ENCODE data around the gene STAP2.
"Not testable (repeated sequence)": the region's sequence is repeated elsewhere in the genome, so short reads cannot be mapped to it uniquely, and the experiment has no call there.

STAP2 gene

GRCh38 chr19:4354282-4354681 is 15.7 kb upstream of the STAP2 start (continued):
- TF ChIP-seq TSHZ2 (CRISPR knock-in tag; IDR thresholded peaks at IDR 0.05) = no peak
- TF ChIP-seq TCF4 (CRISPR knock-in tag; IDR thresholded peaks at IDR 0.05; ENCODE audit: borderline replicate concordance) = no peak
- no peak for TF ChIP-seq GLIS3 (CRISPR knock-in tag; IDR thresholded peaks at IDR 0.05)
- no peak for TF ChIP-seq TOX (CRISPR knock-in tag; IDR thresholded peaks at IDR 0.05; ENCODE audit: borderline replicate concordance)

GRCh38 chr19:4352701-4353121 is 14.1 kb upstream of the STAP2 start:
- TF ChIP-seq ARNTL (CRISPR knock-in tag; IDR thresholded peaks at IDR 0.05; ENCODE audit: borderline replicate concordance, low read depth) (no peak), BACH2 (CRISPR knock-in tag; IDR thresholded peaks at IDR 0.05; ENCODE audit: borderline replicate concordance) (no peak), PPARA (CRISPR knock-in tag; IDR thresholded peaks at IDR 0.05; ENCODE audit: borderline replicate concordance) (no peak), OSR1 (CRISPR knock-in tag; IDR thresholded peaks at IDR 0.05) (no peak), ISL1 (CRISPR knock-in tag; IDR thresholded peaks at IDR 0.05) (no peak), ZNF565 (CRISPR knock-in tag; conservative IDR thresholded peaks at IDR 0.05; ENCODE audit: low read depth) (no peak)
- peak; percentile 76 for ATAC-seq

GRCh38 chr19:4350726-4351125 is 12.1 kb upstream of the STAP2 start:
- TF ChIP-seq PPARA (CRISPR knock-in tag; IDR thresholded peaks at IDR 0.05; ENCODE audit: borderline replicate concordance) = no peak
- ATAC-seq = no peak

GRCh38 chr19:4350111-4350510 is 11.5 kb upstream of the STAP2 start:
- TF ChIP-seq ZNF565 (CRISPR knock-in tag; conservative IDR thresholded peaks at IDR 0.05; ENCODE audit: low read depth) (no peak), ISL1 (CRISPR knock-in tag; IDR thresholded peaks at IDR 0.05) (no peak)

GRCh38 chr19:4349225-4349624 is 10.6 kb upstream of the STAP2 start:
- ATAC-seq = not testable (repeated sequence)

More at GRCh38 chr19:4350111-4350510, 11.5 kb upstream of the STAP2 start:
- ATAC-seq = no peak

GRCh38 chr19:4347521-4347920 is 8.9 kb upstream of the STAP2 start:
- ATAC-seq = no peak
- TF ChIP-seq ZC3H10 (CRISPR knock-in tag; IDR thresholded peaks at IDR 0.05) (no peak), CREB5 (CRISPR knock-in tag; IDR thresholded peaks at IDR 0.05; ENCODE audit: low read depth) (no peak)

- peak; percentile 99 for TF ChIP-seq ZFP3 (CRISPR knock-in tag; IDR thresholded peaks at IDR 0.05)
- TF ChIP-seq ARNTL (CRISPR knock-in tag; IDR thresholded peaks at IDR 0.05; ENCODE audit: borderline replicate concordance, low read depth) = no peak
- ATAC-seq = no peak
Observed at GRCh38 chr19:4346020-4346383, 7.4 kb upstream of the STAP2 start.

- ATAC-seq = no peak
- TF ChIP-seq POU6F1 (CRISPR knock-in tag; IDR thresholded peaks at IDR 0.05; ENCODE audit: borderline replicate concordance, low read depth) (no peak), CREB5 (CRISPR knock-in tag; IDR thresholded peaks at IDR 0.05; ENCODE audit: low read depth) (no peak), CSRNP3 (CRISPR knock-in tag; IDR thresholded peaks at IDR 0.05) (no peak), TOX (CRISPR knock-in tag; IDR thresholded peaks at IDR 0.05; ENCODE audit: borderline replicate concordance) (no peak), ESRRG (CRISPR knock-in tag; IDR thresholded peaks at IDR 0.05) (no peak), ZNF565 (CRISPR knock-in tag; conservative IDR thresholded peaks at IDR 0.05; ENCODE audit: low read depth) (no peak), GLIS3 (CRISPR knock-in tag; IDR thresholded peaks at IDR 0.05) (no peak), ZC3H10 (CRISPR knock-in tag; IDR thresholded peaks at IDR 0.05) (no peak), ZNF8 (CRISPR knock-in tag; IDR thresholded peaks at IDR 0.05) (no peak), PPARA (CRISPR knock-in tag; IDR thresholded peaks at IDR 0.05; ENCODE audit: borderline replicate concordance) (no peak)
Observed at GRCh38 chr19:4345342-4346019, 6.9 kb upstream of the STAP2 start.

Measured in SK-N-SH treated with all-trans-retinoic acid at 6 μM for 48 hours (cell line).